Measurements from ENCODE around the gene SOD2.

GRCh38 chr6:159726255-159726917 lies 33.3 kb upstream of the SOD2 start:
- no peak for TF ChIP-seq EZH2 (IDR thresholded peaks at IDR 0.05; ENCODE audit: insufficient read depth, low read length)
- TF ChIP-seq, protein P1, sequence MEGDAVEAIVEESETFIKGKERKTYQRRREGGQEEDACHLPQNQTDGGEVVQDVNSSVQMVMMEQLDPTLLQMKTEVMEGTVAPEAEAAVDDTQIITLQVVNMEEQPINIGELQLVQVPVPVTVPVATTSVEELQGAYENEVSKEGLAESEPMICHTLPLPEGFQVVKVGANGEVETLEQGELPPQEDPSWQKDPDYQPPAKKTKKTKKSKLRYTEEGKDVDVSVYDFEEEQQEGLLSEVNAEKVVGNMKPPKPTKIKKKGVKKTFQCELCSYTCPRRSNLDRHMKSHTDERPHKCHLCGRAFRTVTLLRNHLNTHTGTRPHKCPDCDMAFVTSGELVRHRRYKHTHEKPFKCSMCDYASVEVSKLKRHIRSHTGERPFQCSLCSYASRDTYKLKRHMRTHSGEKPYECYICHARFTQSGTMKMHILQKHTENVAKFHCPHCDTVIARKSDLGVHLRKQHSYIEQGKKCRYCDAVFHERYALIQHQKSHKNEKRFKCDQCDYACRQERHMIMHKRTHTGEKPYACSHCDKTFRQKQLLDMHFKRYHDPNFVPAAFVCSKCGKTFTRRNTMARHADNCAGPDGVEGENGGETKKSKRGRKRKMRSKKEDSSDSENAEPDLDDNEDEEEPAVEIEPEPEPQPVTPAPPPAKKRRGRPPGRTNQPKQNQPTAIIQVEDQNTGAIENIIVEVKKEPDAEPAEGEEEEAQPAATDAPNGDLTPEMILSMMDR (IDR thresholded peaks at IDR 0.05; ENCODE audit: insufficient read depth, low read depth, low read length) = no peak

Data from astrocyte (in vitro differentiated cells and primary cell).